GM18517 (cell line): Measurements from ENCODE around the gene LRRC72.

Experiments used
- ATAC-seq: cut with Tn5 transposase; IDR thresholded peaks from one replicate; pipeline ENCODE4 v1.9.1; 2021; ENCODE audit warnings: mild to moderate bottlenecking, moderate library complexity; ENCODE audit not compliant: unreplicated experiment

Gene LRRC72

DNA sequence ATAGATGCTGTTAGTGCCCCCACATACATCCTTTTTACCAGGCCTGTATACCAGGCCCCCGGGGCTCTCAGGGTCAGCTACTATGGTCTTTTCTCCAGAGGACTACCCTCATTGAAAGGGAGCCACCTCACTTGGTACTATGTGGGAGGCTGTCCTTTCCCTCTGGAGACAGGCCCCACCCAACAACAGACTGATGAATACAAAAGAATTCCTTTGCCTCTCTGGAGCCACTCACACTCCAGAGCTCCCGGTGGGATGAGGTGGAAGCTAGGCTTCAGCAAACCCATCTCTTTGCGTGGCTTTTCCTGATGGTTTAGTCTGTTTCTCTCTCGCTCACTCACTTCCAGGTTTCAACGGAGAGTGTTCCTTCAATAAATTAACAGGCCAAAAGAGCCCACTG lies 88.6 kb downstream of the LRRC72 start:
- no peak for ATAC-seq

GRCh38 chr7:16616122-16616521 lies 89.5 kb downstream of the LRRC72 start:
- no peak for ATAC-seq

DNA sequence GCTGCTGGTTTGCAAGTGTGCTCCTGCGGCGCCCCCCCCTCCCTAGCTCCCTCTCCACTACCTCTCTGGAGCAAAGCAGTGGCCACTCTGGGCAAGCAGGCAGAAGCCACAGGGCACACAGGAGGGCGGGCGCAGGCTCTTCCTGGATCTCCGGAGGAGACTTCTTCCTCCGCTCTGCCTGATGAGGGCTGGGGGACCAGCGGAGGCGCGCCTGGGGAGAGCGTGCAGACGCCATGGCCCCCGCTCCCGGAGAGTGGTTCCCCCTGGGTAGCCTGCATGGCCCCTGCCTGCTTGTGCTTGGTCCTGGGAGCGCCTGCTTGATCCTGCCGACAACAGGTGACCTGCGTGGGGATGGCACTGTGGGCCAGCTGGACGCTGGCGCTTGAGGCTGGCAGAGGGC lies 89.9 kb downstream of the LRRC72 start:
- ATAC-seq = no peak

- ATAC-seq = peak; percentile 95
Observed at GRCh38 chr7:16619979-16620408, 93.4 kb downstream of the LRRC72 start.

GRCh38 chr7:16626388-16626787 lies 99.8 kb downstream of the LRRC72 start:
- ATAC-seq = no peak

GRCh38 chr7:16627236-16627635 lies 100.6 kb downstream of the LRRC72 start:
- no peak for ATAC-seq

- no peak for ATAC-seq
Observed at GRCh38 chr7:16630654-16631053, 104.0 kb downstream of the LRRC72 start.
